ENCODE data around the gene MFAP3. TPM values are rescaled to one million over a fixed set of nuclear protein-coding genes. Genes with fewer than 3 reads are reported as not detected.

Gene MFAP3
- total RNA-seq, 2 donors from 2014 or later: 34.3 to 72.4 TPM

- no peak for DNase-seq (ENCODE audit: low spot score)
- Histone ChIP-seq H3K27ac (no peak overlapping the region), H3K27me3 (no peaks in the 10 kb centered on the region), H3K4me1 (peaks cover 0 to 10% of the 10 kb centered on the region in 2 donors), H3K9me3 (no peaks in the 10 kb centered on the region), H3K36me3 (no peaks in the 10 kb centered on the region), H3K4me3 (no peak overlapping the region)
- TF ChIP-seq CTCF (IDR thresholded peaks at IDR 0.05): no peak
Measured at GRCh38 chr5:154092356-154093141, 53.8 kb downstream of the MFAP3 start.

- Histone ChIP-seq H3K27ac (no peak overlapping the region), H3K4me3 (no peak overlapping the region), H3K27me3 (no peaks in the 10 kb centered on the region), H3K9me3 (no peaks in the 10 kb centered on the region), H3K4me1 (peaks cover 0 to 10% of the 10 kb centered on the region in 2 donors), H3K36me3 (no peaks in the 10 kb centered on the region)
- no peak for DNase-seq (ENCODE audit: low spot score)
- no peak for TF ChIP-seq CTCF (IDR thresholded peaks at IDR 0.05)
Measured at GRCh38 chr5:154093142-154093532, 54.4 kb downstream of the MFAP3 start.

- no peak for DNase-seq (ENCODE audit: low spot score)
- no peaks in the 10 kb centered on the region for H3K27me3 ChIP-seq
Measured at GRCh38 chr5:154095904-154096303, 57.1 kb downstream of the MFAP3 start.

GRCh38 chr5:154097031-154097430 lies 58.3 kb downstream of the MFAP3 start:
- no peaks in the 10 kb centered on the region for H3K36me3 ChIP-seq
- no peak for TF ChIP-seq CTCF (IDR thresholded peaks at IDR 0.05)

More at GRCh38 chr5:154095904-154096303, 57.1 kb downstream of the MFAP3 start:
- no peak for TF ChIP-seq CTCF (IDR thresholded peaks at IDR 0.05)
- H3K27ac ChIP-seq: no peak overlapping the region
- no peak overlapping the region for H3K4me3 ChIP-seq
- no peaks in the 10 kb centered on the region for H3K9me3 ChIP-seq
- H3K4me1 ChIP-seq: peaks cover 0 to 10% of the 10 kb centered on the region in 2 donors
- H3K36me3 ChIP-seq: no peaks in the 10 kb centered on the region

GRCh38 chr5:154098465-154098864 lies 59.7 kb downstream of the MFAP3 start:
- TF ChIP-seq CTCF (IDR thresholded peaks at IDR 0.05): no peak
- no peaks in the 10 kb centered on the region for H3K27me3 ChIP-seq
- no peak for DNase-seq (ENCODE audit: low spot score)
- H3K36me3 ChIP-seq: no peaks in the 10 kb centered on the region
- H3K9me3 ChIP-seq: no peaks in the 10 kb centered on the region
- no peak overlapping the region for H3K4me3 ChIP-seq
- peaks cover 0 to 4% of the 10 kb centered on the region in 2 donors for H3K4me1 ChIP-seq
- no peak overlapping the region for H3K27ac ChIP-seq

More at GRCh38 chr5:154097031-154097430, 58.3 kb downstream of the MFAP3 start:
- Histone ChIP-seq H3K9me3 (no peaks in the 10 kb centered on the region), H3K4me1 (peaks cover 0 to 5% of the 10 kb centered on the region in 2 donors), H3K4me3 (no peak overlapping the region), H3K27me3 (no peaks in the 10 kb centered on the region), H3K27ac (no peak overlapping the region)
- no peak for DNase-seq (ENCODE audit: low spot score)
